Psoas muscle (tissue), 8 donors: ENCODE data around the gene UBE2E2. TPM values are rescaled to one million over a fixed set of nuclear protein-coding genes. Genes with fewer than 3 reads are reported as not detected.

Experiments
- ATAC-seq, 4 donors: fragments of 200-7000 bp; cut with Tn5 transposase; one replicate each; pipeline ENCODE4 v1.9.1; 2020; ENCODE audit warnings: moderate library complexity in 3 of 4, mild to moderate bottlenecking in 2 of 4
- DNase-seq, 2 donors: peaks; one replicate each; pipeline ENCODE4 v3.0.0-alpha.2; 2020
- H3K27ac ChIP-seq: fragments of 200-600 bp; one replicate; pipeline ENCODE4 v1.8.0; 2022
- H3K27me3 ChIP-seq, 3 donors: fragments of 200-600 bp in 1 of 3; one replicate each; pipeline versions ENCODE4 v1.6.1 to v1.8.0; 2013 to 2022; ENCODE audit warnings: low read length in 2 of 3, mild to moderate bottlenecking in 2 of 3, moderate library complexity in 1 of 3; ENCODE audit not compliant: insufficient read depth in 3 of 3
- H3K36me3 ChIP-seq, 2 donors: fragments of 200-600 bp in 1 of 2; one replicate each; pipeline versions ENCODE4 v1.6.1 to v1.8.0; 2013 to 2022; ENCODE audit warnings: low read depth in 1 of 2, mild to moderate bottlenecking in 1 of 2, moderate library complexity in 1 of 2; ENCODE audit not compliant: insufficient read depth in 1 of 2
- H3K4me1 ChIP-seq: fragments of 200-600 bp; one replicate; pipeline ENCODE4 v1.8.0; 2022
- H3K4me3 ChIP-seq: fragments of 200-600 bp; one replicate; pipeline ENCODE4 v1.8.0; 2022; ENCODE audit warnings: mild to moderate bottlenecking
- H3K9me3 ChIP-seq: fragments of 200-600 bp; one replicate; pipeline ENCODE4 v1.8.0; 2022
- CTCF ChIP-seq: fragments of 200-600 bp; IDR thresholded peaks from one replicate; pipeline ENCODE4 v1.8.0; 2022; ENCODE audit warnings: antibody characterized with exemption
- WGBS, 3 donors: extraction: QIAGEN DNeasy Blood & Tissue Kit; methylation state at CpG; one replicate each; pipeline versions ENCODE4 v1.1.6 to v1.1.7; 2013; 5-methylcytosine and 5-hydroxymethylcytosine counted together
- intact Hi-C, 2 donors: fragments of 100-400 bp; cut with DNase I; formaldehyde crosslinking; loops; one replicate each; pipeline versions ENCODE4 v1.11.0 to v1.14.2; 2022
- polyA plus RNA-seq, 3 donors: library from polyadenylated mRNA; stranded (reverse); fragments of 200-250 nt; gene quantifications; one replicate each; pipeline ENCODE4 v1.2.3, GENCODE V29; 2013
- total RNA-seq, 4 donors: library from RNA; stranded (reverse); fragmentation: NEBNext Ultra II Directional in 2 of 4; extraction: Animal tissue kit (Norgen Biotek cat#: 25700) in 2 of 4; gene quantifications; one replicate each; pipeline versions ENCODE4 v1.2.1 to v1.2.4, GENCODE V29; 2021 to 2023
- donor health status: healthy with polysubstance abuse.
- donor health status: DM: no; HTN: no; CAD: no; lungs with moderate emphysema.
- donor health status: Bipolar disorder and iron deficiency.
- donor health status: healthy.
- donor health status: DM: yes; HTN: yes; CAD: no.
- donor health status: DM: no; HTN: no; CAD: no.
- donor health status: DM: no; HTN: no; CAD: no.
- donor health status: DM: yes; HTN: yes; CAD: no.

The UBE2E2 gene
- total and polyA plus RNA-seq, 7 donors: 12.9 to 38.2 (median 34.0) TPM

GRCh38 chr3:23258110-23258509 lies 55.0 kb downstream of the UBE2E2 start:
- H3K27ac ChIP-seq: no peak overlapping the region

GRCh38 chr3:23259515-23259914 lies 56.4 kb downstream of the UBE2E2 start:
- 47 to 97% (median 75%) methylated on average over 2 of the region's 2 CpGs for WGBS, 3 donors
- TF ChIP-seq CTCF: no peak
- no peak overlapping the region for H3K27ac ChIP-seq
- H3K27me3 ChIP-seq: no peaks in the 10 kb centered on the region
- H3K4me3 ChIP-seq: no peak overlapping the region
- H3K4me1 ChIP-seq: peaks cover 35% of the 10 kb centered on the region
- H3K9me3 ChIP-seq: no peaks in the 10 kb centered on the region
- ATAC-seq: no peak
- intact Hi-C loops: no loop called here
- no peak for DNase-seq
- H3K36me3 ChIP-seq: no peaks in the 10 kb centered on the region

More at GRCh38 chr3:23258110-23258509, 55.0 kb downstream of the UBE2E2 start:
- Histone ChIP-seq H3K4me1 (peaks cover 45% of the 10 kb centered on the region), H3K9me3 (no peaks in the 10 kb centered on the region), H3K4me3 (no peak overlapping the region), H3K27me3 (no peaks in the 10 kb centered on the region), H3K36me3 (no peaks in the 10 kb centered on the region)
- ATAC-seq: peak in 1 of 4 donors; percentile 41
- no peak for TF ChIP-seq CTCF
- no peak for DNase-seq
- 89 to 95% (median 89%) methylated on average over 6 of the region's 6 CpGs for WGBS, 3 donors
- intact Hi-C loops: no loop called here

- 78 to 88% (median 84%) methylated on average over 1 of the region's 1 CpG for WGBS, 3 donors
- intact Hi-C loops: no loop called here
- H3K27me3 ChIP-seq: no peaks in the 10 kb centered on the region
- TF ChIP-seq CTCF: no peak
- peaks cover 19% of the 10 kb centered on the region for H3K4me1 ChIP-seq
- no peak overlapping the region for H3K27ac ChIP-seq
- no peak overlapping the region for H3K4me3 ChIP-seq
- no peak for DNase-seq
- no peaks in the 10 kb centered on the region for H3K9me3 ChIP-seq
- ATAC-seq: no peak
- H3K36me3 ChIP-seq: no peaks in the 10 kb centered on the region
Observed at GRCh38 chr3:23262766-23263165, 59.6 kb downstream of the UBE2E2 start.

- H3K4me3 ChIP-seq: no peak overlapping the region
- no peak for TF ChIP-seq CTCF
- H3K27ac ChIP-seq: no peak overlapping the region
- peaks cover 16% of the 10 kb centered on the region for H3K4me1 ChIP-seq
- no peaks in the 10 kb centered on the region for H3K36me3 ChIP-seq
- intact Hi-C loops: no loop called here
- WGBS, 3 donors: 75 to 76% (median 76%) methylated on average over 6 of the region's 6 CpGs
- H3K9me3 ChIP-seq: no peaks in the 10 kb centered on the region
- no peaks in the 10 kb centered on the region for H3K27me3 ChIP-seq
- DNase-seq (no peak), ATAC-seq (no peak)
Observed at GRCh38 chr3:23263796-23264195, 60.7 kb downstream of the UBE2E2 start.

GRCh38 chr3:23264413-23264812 lies 61.3 kb downstream of the UBE2E2 start:
- no peak for DNase-seq
- Histone ChIP-seq H3K9me3 (no peaks in the 10 kb centered on the region), H3K27me3 (no peaks in the 10 kb centered on the region), H3K36me3 (no peaks in the 10 kb centered on the region), H3K27ac (no peak overlapping the region), H3K4me3 (no peak overlapping the region), H3K4me1 (peaks cover 16% of the 10 kb centered on the region)
- intact Hi-C loops: no loop called here
- TF ChIP-seq CTCF: no peak
- no peak for ATAC-seq
- WGBS, 3 donors: 98 to 100% (median 100%) methylated on average over 1 of the region's 1 CpG
